ENCODE results near the gene ANTXR1.

The ANTXR1 gene

GRCh38 chr2:69001879-69002278 lies 11.1 kb upstream of the ANTXR1 start:
- H3K4me3 ChIP-seq (ENCODE audit: low read depth, low read length): no peak overlapping the region
- no peak for DNase-seq (ENCODE audit: low read depth)
- no peak for TF ChIP-seq CTCF (IDR thresholded peaks at IDR 0.05; ENCODE audit: insufficient read depth, low read depth, low read length, missing control alignments)

- no peak for TF ChIP-seq CTCF (IDR thresholded peaks at IDR 0.05; ENCODE audit: insufficient read depth, low read depth, low read length, missing control alignments)
- no peak overlapping the region for H3K4me3 ChIP-seq (ENCODE audit: low read depth, low read length)
- DNase-seq (ENCODE audit: low read depth): no peak
These were observed 9.2 kb upstream of the ANTXR1 start for GRCh38 chr2:69003731-69004130.

- no peak for TF ChIP-seq CTCF (IDR thresholded peaks at IDR 0.05; ENCODE audit: insufficient read depth, low read depth, low read length, missing control alignments)
- H3K4me3 ChIP-seq (ENCODE audit: low read depth, low read length): no peak overlapping the region
- no peak for DNase-seq (ENCODE audit: low read depth)
These were observed 5.8 kb upstream of the ANTXR1 start for GRCh38 chr2:69007169-69007568.

GRCh38 chr2:69007603-69008002 lies 5.4 kb upstream of the ANTXR1 start:
- TF ChIP-seq CTCF (IDR thresholded peaks at IDR 0.05; ENCODE audit: insufficient read depth, low read depth, low read length, missing control alignments): no peak
- DNase-seq (ENCODE audit: low read depth): no peak
- no peak overlapping the region for H3K4me3 ChIP-seq (ENCODE audit: low read depth, low read length)

- no peak overlapping the region for H3K4me3 ChIP-seq (ENCODE audit: low read depth, low read length)
- no peak for TF ChIP-seq CTCF (IDR thresholded peaks at IDR 0.05; ENCODE audit: insufficient read depth, low read depth, low read length, missing control alignments)
- DNase-seq (ENCODE audit: low read depth): no peak
These were observed 2.4 kb upstream of the ANTXR1 start for GRCh38 chr2:69010437-69011194.

- H3K4me3 ChIP-seq (ENCODE audit: low read depth, low read length): no peak overlapping the region
- DNase-seq (ENCODE audit: low read depth): no peak
- no peak for TF ChIP-seq CTCF (IDR thresholded peaks at IDR 0.05; ENCODE audit: insufficient read depth, low read depth, low read length, missing control alignments)
These were observed 1.3 kb upstream of the ANTXR1 start for GRCh38 chr2:69011611-69012157.

All from GM12865 (cell line).